Endothelial cell of umbilical vein (primary cell): ENCODE results near the gene ANXA11. TPM values are rescaled to one million over a fixed set of nuclear protein-coding genes. Genes with fewer than 3 reads are reported as not detected.

Experiments used
- BruUV-seq: library from RNA; stranded (reverse); fragments of 400-500 nt; replicated peaks from 2 replicates; lab custom pipeline; 2021; lab: Mats Ljungman, UMichigan
- CTCF ChIA-PET: fragments of 300-600, 350-600 bp; sonication (Branson Sonifier 250); formaldehyde crosslinking; loops from one replicate; lab custom pipeline; 2021; ENCODE audit warnings: antibody characterized with exemption, inconsistent platforms; lab: Charles Lee
- POLR2A ChIA-PET: fragments of 300-600, 350-600 bp; sonication (Branson Sonifier 250); formaldehyde crosslinking; loops from one replicate; lab custom pipeline; 2021; ENCODE audit warnings: antibody characterized with exemption, inconsistent platforms; lab: Charles Lee
- DNase-seq: peaks from one replicate; pipeline ENCODE4 v3.0.0-alpha.2; 2011; ENCODE audit warnings: low read depth, low spot score
- FAIRE-seq: peaks from 2 replicates; lab custom pipeline; 2011; peaks lifted over from hg19 to GRCh38; lab: Jason Lieb, UNC
- H2AFZ ChIP-seq: 2 replicates; pipeline ENCODE4 v1.6.0; 2012; ENCODE audit warnings: low read depth, low read length, control low read depth, inconsistent platforms
- H3K27ac ChIP-seq: 2 replicates; pipeline ENCODE4 v1.5.1; 2011; ENCODE audit warnings: low read depth, mild to moderate bottlenecking, control low read depth, low read length, moderate library complexity; ENCODE audit not compliant: insufficient read depth
- H3K27me3 ChIP-seq, 2 experiments: 2 replicates each; pipeline versions ENCODE4 v1.6.0 to v1.6.1; 2011; ENCODE audit warnings: low read length in 2 of 2, mixed read lengths in 1 of 2; ENCODE audit not compliant: control insufficient read depth in 2 of 2, insufficient read depth in 2 of 2
- H3K36me3 ChIP-seq, 2 experiments: 2 replicates in 1 of 2; 3 replicates in 1 of 2; pipeline ENCODE4 v1.5.1; 2011; ENCODE audit warnings: low read length in 2 of 2, mild to moderate bottlenecking in 1 of 2, moderate library complexity in 1 of 2; ENCODE audit not compliant: control insufficient read depth in 2 of 2, insufficient read depth in 2 of 2; ENCODE audit errors: extremely low read depth in 1 of 2
- H3K4me1 ChIP-seq: 3 replicates; pipeline ENCODE4 v1.5.1; 2011; ENCODE audit warnings: mild to moderate bottlenecking, low read length; ENCODE audit not compliant: control insufficient read depth, insufficient read depth; ENCODE audit errors: extremely low read depth
- H3K4me2 ChIP-seq: 2 replicates; pipeline ENCODE4 v1.6.1; 2011; ENCODE audit warnings: low read length, control low read depth, mixed read lengths; ENCODE audit not compliant: insufficient read depth
- H3K4me3 ChIP-seq, 3 experiments: fragments of 200-600 bp in 1 of 3; sonication (generic), shearing (Covaris generic) in 1 of 3; replicated peaks in 1 of 3; 2 replicates each; pipeline ENCODE4 v1.5.1; 2011 to 2016; ENCODE audit warnings: control low read depth in 3 of 3, low read length in 3 of 3, mild to moderate bottlenecking in 2 of 3, inconsistent platforms in 1 of 3, low read depth in 1 of 3, moderate library complexity in 1 of 3; ENCODE audit not compliant: insufficient read depth in 1 of 3
- H3K79me2 ChIP-seq: 2 replicates; pipeline ENCODE4 v1.6.0; 2012; ENCODE audit warnings: low read length, inconsistent platforms; ENCODE audit not compliant: control insufficient read depth, insufficient read depth
- H3K9ac ChIP-seq: replicated peaks from 2 replicates; pipeline ENCODE3; 2011; ENCODE audit warnings: low read length, control low read depth; ENCODE audit not compliant: insufficient read depth; ENCODE audit errors: extremely low read depth
- H3K9me1 ChIP-seq: replicated peaks from 3 replicates; pipeline ENCODE4 v1.6.0; 2011; ENCODE audit warnings: mild to moderate bottlenecking, low read length; ENCODE audit not compliant: control insufficient read depth, insufficient read depth; ENCODE audit errors: extremely low read depth
- H3K9me3 ChIP-seq: replicated peaks from 2 replicates; pipeline ENCODE4 v1.5.1; 2012; ENCODE audit warnings: low read length, inconsistent platforms; ENCODE audit not compliant: control insufficient read depth, insufficient read depth
- H4K20me1 ChIP-seq: replicated peaks from 2 replicates; pipeline ENCODE3; 2011; ENCODE audit warnings: mild to moderate bottlenecking, low read length; ENCODE audit not compliant: control insufficient read depth, insufficient read depth; ENCODE audit errors: extremely low read depth
- EZH2 ChIP-seq: IDR thresholded peaks from 2 replicates; pipeline ENCODE4 v1.6.1; 2012; ENCODE audit warnings: borderline replicate concordance, low read depth, mild to moderate bottlenecking, moderate library complexity, low read length, inconsistent platforms; ENCODE audit not compliant: severe bottlenecking
- FOS ChIP-seq: IDR thresholded peaks from 2 replicates; pipeline ENCODE4 v1.6.1; 2011; ENCODE audit warnings: mild to moderate bottlenecking, low read length, moderate library complexity, borderline replicate concordance; ENCODE audit not compliant: insufficient read depth
- GATA2 ChIP-seq: IDR thresholded peaks from 2 replicates; pipeline ENCODE4 v1.7.0; 2011; ENCODE audit warnings: low read depth, mild to moderate bottlenecking, moderate library complexity, mixed read lengths, low read length; ENCODE audit not compliant: insufficient read length, insufficient read depth
- JUN ChIP-seq: IDR thresholded peaks from 2 replicates; pipeline ENCODE4 v1.6.1; 2011; ENCODE audit warnings: borderline replicate concordance, low read depth; ENCODE audit not compliant: insufficient read length, insufficient read depth
- MYC ChIP-seq: IDR thresholded peaks from one replicate; pipeline ENCODE4 v1.6.1; 2011; ENCODE audit warnings: mild to moderate bottlenecking, low read depth, low read length
- POLR2A ChIP-seq: IDR thresholded peaks from 2 replicates; pipeline ENCODE4 v1.6.1; 2012; ENCODE audit warnings: low read depth, mild to moderate bottlenecking, control low read depth, low read length
- POLR2AphosphoS5 ChIP-seq: IDR thresholded peaks from 2 replicates; pipeline ENCODE4 v1.6.1; 2012; ENCODE audit warnings: low read depth, mild to moderate bottlenecking, control low read depth, low read length, moderate library complexity; ENCODE audit not compliant: insufficient read depth
- dilution Hi-C: fragments of 300-500 bp; cut with MboI; formaldehyde crosslinking; loops from one replicate; pipeline ENCODE4 v1.15.0; 2019; ENCODE audit warnings: low sequenced_read_pairs; ENCODE audit not compliant: extremely low pct_ligation_motif_present
- intact Hi-C: fragments of 100-400 bp; cut with micrococcal nuclease; formaldehyde crosslinking; loops from one replicate; pipeline ENCODE4 v1.10.0; 2022
- polyA plus RNA-seq, 4 experiments: library from polyadenylated mRNA; depleted of rRNA in 3 of 4; stranded (reverse) in 3 of 4; unstranded in 1 of 4; fragments of >200 nt; gene quantifications; 2 replicates each; pipeline versions ENCODE4 v1.2.1 to v1.2.3, GENCODE V29; 2011 to 2012; ENCODE audit warnings: missing spikeins in 1 of 4
- total RNA-seq: library from RNA; stranded (reverse); gene quantifications from 2 replicates; pipeline ENCODE4 v1.2.3, GENCODE V29; 2021
- TF ChIP-seq, protein P1 (sequence below): IDR thresholded peaks from 2 replicates; pipeline ENCODE4 v1.6.1; 2011; ENCODE audit not compliant: insufficient read depth, insufficient read length
- TF ChIP-seq, protein P2 (sequence below), 2 donors: IDR thresholded peaks; 1 replicate in 1 of 2; 2 replicates in 1 of 2; pipeline ENCODE4 v1.5.1; 2011; ENCODE audit warnings: low read length in 2 of 2, mild to moderate bottlenecking in 2 of 2, moderate library complexity in 2 of 2, control low read depth in 1 of 2, inconsistent platforms in 1 of 2, low read depth in 1 of 2; ENCODE audit not compliant: insufficient read depth in 1 of 2; ENCODE audit errors: extremely low read depth in 1 of 2

ANXA11 gene
- total and polyA plus RNA-seq, 2 donors (not counting 3 experiments of a cell fraction or from before 2014, with no cell fraction given), result 59.2 to 143 TPM

DNA sequence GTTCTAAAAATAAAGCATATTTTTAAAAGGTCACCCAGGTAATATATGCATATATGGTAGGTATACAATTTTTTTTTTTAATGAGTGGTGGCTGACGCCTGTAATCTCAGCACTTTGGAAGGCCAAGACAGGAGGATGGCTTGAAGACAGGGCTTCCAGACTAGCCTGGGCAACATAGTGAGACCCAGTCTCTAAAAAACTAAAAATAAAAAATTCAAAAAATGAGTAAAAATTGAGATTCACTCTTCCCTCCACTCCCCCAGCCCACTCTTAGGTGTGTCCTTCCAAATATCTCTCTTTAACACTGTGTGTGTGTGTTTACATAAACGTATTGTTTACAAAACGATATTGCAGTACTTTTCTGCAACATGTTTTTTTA, 929 bp upstream of the ANXA11 start:
- no peaks in the 10 kb centered on the region for H3K9me1 ChIP-seq
- no peak overlapping the region for H2AFZ ChIP-seq
- intact Hi-C loops (loop anchor here (5.0 kb wide), 1 partner anchor 129 kb away; the partner anchor contains the start of gene TMEM254), dilution Hi-C loops (no loop called here)
- peak overlapping the region; percentile 87 for H3K27ac ChIP-seq
- H3K79me2 ChIP-seq, result peaks cover 42% of the 10 kb centered on the region
- DNase-seq (no peak), FAIRE-seq (no peak)
- H3K9ac ChIP-seq, result no peak overlapping the region
- ChIA-PET CTCF (interaction anchor here (1.2 to 2.8 kb wide), 3 partner anchors 44 to 126 kb away, joined by 3 to 16 read pairs (median 3); no protein-coding TSS in a partner anchor), POLR2A (no interaction called here)
- peak overlapping the region; percentile 84 for H3K4me2 ChIP-seq
- no peak overlapping the region for H3K4me3 ChIP-seq
- BruUV-seq, result no TSS peak
- H3K4me1 ChIP-seq, result peaks cover 34% of the 10 kb centered on the region
- no peaks in the 10 kb centered on the region for H3K27me3 ChIP-seq
- no peaks in the 10 kb centered on the region for H3K36me3 ChIP-seq
- TF ChIP-seq FOS (no peak), MYC (no peak), POLR2A (no peak), GATA2 (no peak), POLR2AphosphoS5 (no peak), JUN (no peak), EZH2 (no peak)
- TF ChIP-seq, protein P1, sequence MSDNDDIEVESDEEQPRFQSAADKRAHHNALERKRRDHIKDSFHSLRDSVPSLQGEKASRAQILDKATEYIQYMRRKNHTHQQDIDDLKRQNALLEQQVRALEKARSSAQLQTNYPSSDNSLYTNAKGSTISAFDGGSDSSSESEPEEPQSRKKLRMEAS, result no peak
- TF ChIP-seq, protein P2, sequence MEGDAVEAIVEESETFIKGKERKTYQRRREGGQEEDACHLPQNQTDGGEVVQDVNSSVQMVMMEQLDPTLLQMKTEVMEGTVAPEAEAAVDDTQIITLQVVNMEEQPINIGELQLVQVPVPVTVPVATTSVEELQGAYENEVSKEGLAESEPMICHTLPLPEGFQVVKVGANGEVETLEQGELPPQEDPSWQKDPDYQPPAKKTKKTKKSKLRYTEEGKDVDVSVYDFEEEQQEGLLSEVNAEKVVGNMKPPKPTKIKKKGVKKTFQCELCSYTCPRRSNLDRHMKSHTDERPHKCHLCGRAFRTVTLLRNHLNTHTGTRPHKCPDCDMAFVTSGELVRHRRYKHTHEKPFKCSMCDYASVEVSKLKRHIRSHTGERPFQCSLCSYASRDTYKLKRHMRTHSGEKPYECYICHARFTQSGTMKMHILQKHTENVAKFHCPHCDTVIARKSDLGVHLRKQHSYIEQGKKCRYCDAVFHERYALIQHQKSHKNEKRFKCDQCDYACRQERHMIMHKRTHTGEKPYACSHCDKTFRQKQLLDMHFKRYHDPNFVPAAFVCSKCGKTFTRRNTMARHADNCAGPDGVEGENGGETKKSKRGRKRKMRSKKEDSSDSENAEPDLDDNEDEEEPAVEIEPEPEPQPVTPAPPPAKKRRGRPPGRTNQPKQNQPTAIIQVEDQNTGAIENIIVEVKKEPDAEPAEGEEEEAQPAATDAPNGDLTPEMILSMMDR (IDR thresholded peaks at IDR 0.05; ENCODE audit: extremely low read depth in 1 of 2, insufficient read depth in 1 of 2, low read depth in 1 of 2, low read length in 2 of 2), result no peak
- H4K20me1 ChIP-seq, result no peaks in the 10 kb centered on the region
- no peaks in the 10 kb centered on the region for H3K9me3 ChIP-seq
